HepG2 (cell line): Measurements from ENCODE around the gene SPDL1. TPM values are rescaled to one million over a fixed set of nuclear protein-coding genes. Genes with fewer than 3 reads are reported as not detected.
A peak's percentile ranks its signal among the peaks of the same experiment; 100 is the strongest.

ENCODE experiments used
- ATAC-seq: fragments of 200-7000 bp; cut with Tn5 transposase; 3 replicates; pipeline ENCODE4 v1.9.1; 2020; ENCODE audit warnings: mild to moderate bottlenecking, moderate library complexity
- BruUV-seq: library from RNA; stranded (reverse); fragments of 400-500 nt; replicated peaks from 2 replicates; lab custom pipeline; 2021; lab: Mats Ljungman, UMichigan
- CTCF ChIA-PET: fragments of 300-600 bp; formaldehyde crosslinking; extraction: SDS; loops from one replicate; lab custom pipeline; 2021; ENCODE audit warnings: low total read pairs, inconsistent platforms, low intra/inter-chr PET ratio; lab: Yijun Ruan, JAX
- POLR2A ChIA-PET: fragments of 350-600 bp; sonication (Branson Sonifier 250); formaldehyde crosslinking; loops from one replicate; lab custom pipeline; 2020; ENCODE audit warnings: antibody characterized with exemption, inconsistent platforms; lab: Yijun Ruan, JAX
- DNase-seq: peaks from one replicate; pipeline ENCODE4 v3.0.0-alpha.2; 2015; ENCODE audit warnings: low spot score
- FAIRE-seq: peaks from 3 replicates; lab custom pipeline; 2011; peaks lifted over from hg19 to GRCh38; lab: Jason Lieb, UNC
- H2AFZ ChIP-seq: one replicate; pipeline ENCODE4 v1.6.1; 2011; ENCODE audit warnings: low read length, inconsistent platforms
- H3K27ac ChIP-seq: fragments of 300-600 bp; 3 replicates; pipeline ENCODE4 v1.8.0; 2011; ENCODE audit warnings: mixed run types, mild to moderate bottlenecking, mixed read lengths, low read length, inconsistent platforms; ENCODE audit not compliant: insufficient read depth; ENCODE audit errors: extremely low read length
- H3K27me3 ChIP-seq, 2 experiments: fragments of 200-600 bp in 1 of 2; 2 replicates in 1 of 2; 3 replicates in 1 of 2; pipeline versions ENCODE4 v1.6.0 to v1.8.0; 2011; ENCODE audit warnings: low read length in 2 of 2, mild to moderate bottlenecking in 2 of 2, moderate library complexity in 2 of 2, inconsistent platforms in 1 of 2; ENCODE audit not compliant: insufficient read depth in 2 of 2, control insufficient read depth in 1 of 2
- H3K36me3 ChIP-seq, 2 experiments: fragments of 200-600 bp in 1 of 2; replicated peaks in 1 of 2; 2 replicates in 1 of 2; 3 replicates in 1 of 2; pipeline versions ENCODE4 v1.5.1 to v1.8.0; 2011; ENCODE audit warnings: low read length in 2 of 2, inconsistent platforms in 1 of 2; ENCODE audit not compliant: insufficient read depth in 2 of 2, control insufficient read depth in 1 of 2
- H3K4me1 ChIP-seq: 2 replicates; pipeline ENCODE4 v1.5.1; 2012; ENCODE audit warnings: low read length, inconsistent platforms; ENCODE audit not compliant: insufficient read depth
- H3K4me2 ChIP-seq: 2 replicates; pipeline ENCODE4 v1.6.0; 2011; ENCODE audit warnings: low read depth, low read length, inconsistent platforms
- H3K4me3 ChIP-seq, 3 experiments: fragments of 200-600 bp in 1 of 3; sonication (generic), shearing (Covaris generic) in 1 of 3; replicated peaks in 1 of 3; 2 replicates each; pipeline ENCODE4 v1.5.1; 2011 to 2016; ENCODE audit warnings: low read length in 3 of 3, inconsistent platforms in 2 of 3, low read depth in 2 of 3, mild to moderate bottlenecking in 2 of 3, control low read depth in 1 of 3, mixed read lengths in 1 of 3; ENCODE audit not compliant: insufficient read depth in 1 of 3
- H3K79me2 ChIP-seq: one replicate; pipeline ENCODE4 v1.6.1; 2011; ENCODE audit warnings: low read length, inconsistent platforms; ENCODE audit not compliant: insufficient read depth
- H3K9ac ChIP-seq: 2 replicates; pipeline ENCODE4 v1.6.0; 2011; ENCODE audit warnings: mild to moderate bottlenecking, low read depth, low read length, inconsistent platforms; ENCODE audit not compliant: insufficient read depth
- H3K9me3 ChIP-seq: 2 replicates; pipeline ENCODE4 v1.5.1; 2012; ENCODE audit warnings: mild to moderate bottlenecking, low read length
- H4K20me1 ChIP-seq: 2 replicates; pipeline ENCODE4 v1.6.0; 2011; ENCODE audit warnings: inconsistent platforms, mild to moderate bottlenecking, low read length, moderate library complexity; ENCODE audit not compliant: insufficient read depth
- ATF7 ChIP-seq, 2 experiments: fragments of 450-650 bp in 1 of 2; sonication (generic) in 1 of 2; formaldehyde crosslinking in 1 of 2; IDR thresholded peaks; 2 replicates each; pipeline versions ENCODE4 v1.4.0 to v1.6.1; 2016 to 2020; ENCODE audit warnings: antibody characterized with exemption in 1 of 2, mild to moderate bottlenecking in 1 of 2, missing genetic modification reagents in 1 of 2
- ATRX ChIP-seq: sonication (generic); formaldehyde crosslinking; IDR thresholded peaks from 2 replicates; pipeline ENCODE4 v1.4.0; 2020; ENCODE audit warnings: missing genetic modification reagents, borderline replicate concordance
- GTF2F1 ChIP-seq: fragments of 150-350 bp; IDR thresholded peaks from 2 replicates; pipeline ENCODE4 v1.6.1; 2014; ENCODE audit warnings: low read length
- ZBTB20 ChIP-seq: sonication (generic); formaldehyde crosslinking; IDR thresholded peaks from 2 replicates; pipeline ENCODE4 v1.8.1; 2023; ENCODE audit warnings: missing genetic modification reagents, low read depth, mild to moderate bottlenecking, borderline replicate concordance
- WGBS: methylation state at CpG from one replicate; pipeline ENCODE4 v1.1.6; 2017; ENCODE audit warnings: low lambda C conversion rate; 5-methylcytosine and 5-hydroxymethylcytosine counted together
- in situ Hi-C: cut with HindIII; loops from 2 replicates; pipeline ENCODE4 v1.10.0; 2017; ENCODE audit warnings: low pct_unique_long_range_greater_than_20kb; ENCODE audit not compliant: extremely low pct_ligation_motif_present
- intact Hi-C: fragments of 100-400 bp; cut with micrococcal nuclease; formaldehyde crosslinking; loops from one replicate; pipeline ENCODE4 v1.10.0; 2022; ENCODE audit not compliant: unreplicated experiment
- polyA plus RNA-seq, 8 experiments: library from polyadenylated mRNA; depleted of rRNA in 3 of 8; stranded (reverse) in 7 of 8; unstranded in 1 of 8; fragments of >200 nt; fragmentation: Illumina TruSeq in 4 of 8; extraction: Trizol in 4 of 8; gene quantifications; 2 replicates each; pipeline versions ENCODE4 v1.2.1 to v1.2.3, GENCODE V29; 2011 to 2016; ENCODE audit warnings: low read depth in 4 of 8, missing spikeins in 1 of 8, mixed read lengths in 1 of 8; ENCODE audit not compliant: insufficient read depth in 1 of 8
- total RNA-seq, 5 experiments: library from RNA; depleted of rRNA; stranded (reverse); fragments of >200 nt; fragmentation: Illumina TruSeq; extraction: Trizol; gene quantifications; 2 replicates each; pipeline ENCODE4 v1.2.3, GENCODE V29; 2016; ENCODE audit warnings: low read depth in 1 of 5

SPDL1 gene
- total and polyA plus RNA-seq, 2 of the 13 experiments (the other 11 are each of a cell fraction or from before 2014, with no cell fraction given) = 10.9 to 36.6 TPM

DNA sequence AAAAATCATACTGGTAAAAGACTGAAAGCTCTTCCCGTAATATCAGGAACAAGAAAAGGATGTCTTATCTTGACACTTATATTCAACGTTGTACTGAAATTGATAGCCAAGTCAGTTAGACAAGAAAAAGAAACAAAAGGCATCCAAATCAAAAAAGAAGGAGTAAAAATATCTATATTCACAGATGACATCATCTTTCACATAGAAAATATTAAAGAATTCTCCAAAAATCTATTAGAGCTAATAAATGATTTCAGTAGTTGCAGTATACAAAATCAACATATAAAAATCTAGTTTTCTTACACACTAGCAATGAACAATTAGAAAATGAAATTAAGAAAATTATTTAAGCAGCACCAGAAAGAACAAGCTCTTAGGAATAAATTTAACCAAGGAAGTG lies 24.3 kb downstream of the SPDL1 start:
- Histone ChIP-seq H3K4me3 (no peak overlapping the region), H3K9me3 (no peaks in the 10 kb centered on the region), H4K20me1 (no peaks in the 10 kb centered on the region), H3K4me1 (no peaks in the 10 kb centered on the region), H3K27me3 (no peaks in the 10 kb centered on the region), H3K27ac (no peak overlapping the region), H3K36me3 (peaks cover 0 to under 1% of the 10 kb centered on the region in 2 experiments; a peak in 1 of 5 replicates), H3K79me2 (no peaks in the 10 kb centered on the region), H3K4me2 (no peak overlapping the region), H3K9ac (no peak overlapping the region), H2AFZ (no peak overlapping the region)
- ChIA-PET POLR2A (no interaction called here), CTCF (no interaction called here)
- no peak for TF ChIP-seq ATRX (CRISPR knock-in tag)
- no peak for TF ChIP-seq GTF2F1
- peak; percentile 74 for TF ChIP-seq ATF7 (IDR thresholded peaks at IDR 0.05)
- no peak for TF ChIP-seq ATF7 (CRISPR knock-in tag; IDR thresholded peaks at IDR 0.05)
- ATAC-seq = no peak
- no peak for DNase-seq
- in situ Hi-C loops = no loop called here
- intact Hi-C loops = no loop called here
- no TSS peak for BruUV-seq
- 52% methylated on average over 2 of the region's 2 CpGs for WGBS
- no peak for FAIRE-seq

DNA sequence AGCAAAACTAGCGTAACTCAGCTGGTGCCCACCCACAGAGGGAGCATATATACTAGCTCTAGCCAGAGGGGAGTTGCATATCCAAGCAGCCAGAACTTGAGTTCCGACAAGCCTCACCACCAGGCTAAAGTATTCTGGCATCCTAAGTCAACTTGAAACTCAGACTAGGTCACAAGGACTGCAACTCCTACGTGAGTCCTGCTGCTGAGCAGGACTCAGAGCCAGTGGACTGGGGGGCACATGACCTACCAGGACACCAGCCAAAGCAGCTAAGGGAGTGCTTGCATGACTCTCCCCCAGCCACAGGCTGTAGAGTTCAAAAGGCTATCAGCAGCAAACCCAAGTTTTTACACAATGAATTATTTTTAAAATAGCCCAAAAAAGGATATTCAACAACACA lies 26.1 kb downstream of the SPDL1 start:
- POLR2A ChIA-PET = no interaction called here
- DNase-seq = no peak
- TF ChIP-seq ZBTB20 (CRISPR knock-in tag) = no peak
- CTCF ChIA-PET = no interaction called here
- ATAC-seq = no peak
- no peak overlapping the region for H3K27ac ChIP-seq
- no peaks in the 10 kb centered on the region for H3K79me2 ChIP-seq
- in situ Hi-C loops (no loop called here), intact Hi-C loops (no loop called here)
- FAIRE-seq = no peak
- no peaks in the 10 kb centered on the region for H3K4me1 ChIP-seq
- no peak overlapping the region for H3K4me3 ChIP-seq
- WGBS = 33% methylated on average over 1 of the region's 3 CpGs
- no peaks in the 10 kb centered on the region for H3K9me3 ChIP-seq
- H2AFZ ChIP-seq = no peak overlapping the region
- H3K27me3 ChIP-seq = no peaks in the 10 kb centered on the region
- H3K4me2 ChIP-seq = no peak overlapping the region
- no peaks in the 10 kb centered on the region for H4K20me1 ChIP-seq
- H3K9ac ChIP-seq = no peak overlapping the region
- no TSS peak for BruUV-seq
- H3K36me3 ChIP-seq = no peaks in the 10 kb centered on the region
